Measurements from ENCODE around the gene FHDC1. TPM values are rescaled to one million over a fixed set of nuclear protein-coding genes. Genes with fewer than 3 reads are reported as not detected.
A peak's percentile ranks its signal among the peaks of the same experiment; 100 is the strongest.

Gene FHDC1
- total and polyA plus RNA-seq, 11 donors: 0.04 to 0.97 (median 0.21) TPM

- no peaks in the 10 kb centered on the region for H3K9me3 ChIP-seq
- DNase-seq: no peak
- TF ChIP-seq CTCF (IDR thresholded peaks at IDR 0.05) (no peak), POLR2A (IDR thresholded peaks at IDR 0.05) (no peak)
- H3K36me3 ChIP-seq: no peaks in the 10 kb centered on the region
- intact Hi-C loops (cut with DNase I): no loop called here
- peaks cover 0 to 11% (median 2%) of the 10 kb centered on the region in 12 donors for H3K4me1 ChIP-seq
- peak overlapping the region in 1 of 12 donors; percentile 14 for H3K27ac ChIP-seq
- peak in 1 of 4 donors; percentile 29 for ATAC-seq
- 31 to 40% (median 35%) methylated on average over 8 of the region's 8 CpGs for WGBS, 4 donors
- H3K4me3 ChIP-seq: no peak overlapping the region
- no peaks in the 10 kb centered on the region for H3K27me3 ChIP-seq
These were observed 60.0 kb downstream of the FHDC1 start for GRCh38 chr4:152996111-152996571.

GRCh38 chr4:152996672-152997071 is 60.5 kb downstream of the FHDC1 start:
- no peak for ATAC-seq
- intact Hi-C loops (cut with DNase I): no loop called here
- WGBS, 4 donors: 58 to 70% (median 64%) methylated on average over 6 of the region's 6 CpGs
- Histone ChIP-seq H3K4me1 (peaks cover 0 to 11% (median 2%) of the 10 kb centered on the region in 12 donors), H3K27ac (peak overlapping the region in 1 of 12 donors; percentile 14), H3K36me3 (no peaks in the 10 kb centered on the region), H3K27me3 (no peaks in the 10 kb centered on the region), H3K4me3 (no peak overlapping the region), H3K9me3 (no peaks in the 10 kb centered on the region)
- no peak for DNase-seq
- TF ChIP-seq POLR2A (IDR thresholded peaks at IDR 0.05) (no peak), CTCF (IDR thresholded peaks at IDR 0.05) (no peak)

GRCh38 chr4:152997288-152997687 is 61.2 kb downstream of the FHDC1 start:
- intact Hi-C loops (cut with DNase I): no loop called here
- Histone ChIP-seq H3K4me1 (peaks cover 0 to 11% (median 2%) of the 10 kb centered on the region in 12 donors), H3K9me3 (no peaks in the 10 kb centered on the region), H3K27ac (no peak overlapping the region), H3K27me3 (no peaks in the 10 kb centered on the region), H3K4me3 (no peak overlapping the region), H3K36me3 (no peaks in the 10 kb centered on the region)
- DNase-seq (no peak), ATAC-seq (no peak)
- WGBS, 4 donors: 95 to 98% (median 98%) methylated on average over 5 of the region's 5 CpGs
- TF ChIP-seq CTCF (IDR thresholded peaks at IDR 0.05) (no peak), POLR2A (IDR thresholded peaks at IDR 0.05) (no peak)

- intact Hi-C loops (cut with DNase I): no loop called here
- peaks cover 0 to 11% (median 2%) of the 10 kb centered on the region in 12 donors for H3K4me1 ChIP-seq
- no peak for TF ChIP-seq CTCF (IDR thresholded peaks at IDR 0.05)
- TF ChIP-seq POLR2A (IDR thresholded peaks at IDR 0.05): no peak
- H3K4me3 ChIP-seq: no peak overlapping the region
- DNase-seq (no peak), ATAC-seq (no peak)
- H3K27ac ChIP-seq: no peak overlapping the region
- H3K27me3 ChIP-seq: no peaks in the 10 kb centered on the region
- H3K9me3 ChIP-seq: no peaks in the 10 kb centered on the region
- 89 to 93% (median 90%) methylated on average over 17 of the region's 17 CpGs for WGBS, 4 donors
- no peaks in the 10 kb centered on the region for H3K36me3 ChIP-seq
These were observed 61.8 kb downstream of the FHDC1 start for GRCh38 chr4:152997771-152998487.
